Ascending aorta (tissue), 2 donors: Measurements from ENCODE around the gene CHCHD4. TPM values are rescaled to one million over a fixed set of nuclear protein-coding genes. Genes with fewer than 3 reads are reported as not detected.
"Not testable (repeated sequence)": the region's sequence is repeated elsewhere in the genome, so short reads cannot be mapped to it uniquely, and the experiment has no call there.

Experiments used
- DNase-seq, 2 donors: peaks; one replicate each; pipeline ENCODE4 v3.0.0-alpha.2; 2019; ENCODE audit warnings: low spot score in 2 of 2
- H3K27ac ChIP-seq, 2 donors: fragments of 200-600 bp; sonication (generic); one replicate each; pipeline ENCODE4 v1.5.1; 2016 to 2017; ENCODE audit warnings: mild to moderate bottlenecking in 1 of 2
- H3K27me3 ChIP-seq: fragments of 200-600 bp; sonication (generic); one replicate; pipeline ENCODE4 v1.5.1; 2017
- H3K36me3 ChIP-seq, 2 donors: fragments of 200-600 bp; sonication (generic); one replicate each; pipeline ENCODE4 v1.5.1; 2016
- H3K4me1 ChIP-seq, 2 donors: fragments of 200-600 bp; sonication (generic); one replicate each; pipeline ENCODE4 v1.5.1; 2016 to 2017; ENCODE audit warnings: mild to moderate bottlenecking in 1 of 2
- H3K4me3 ChIP-seq, 2 donors: fragments of 200-600 bp; sonication (generic); one replicate each; pipeline ENCODE4 v1.5.1; 2016 to 2017; ENCODE audit warnings: mild to moderate bottlenecking in 1 of 2
- H3K9me3 ChIP-seq, 2 donors: fragments of 200-600 bp; sonication (generic); one replicate each; pipeline ENCODE4 v1.5.1; 2016
- CTCF ChIP-seq, 3 experiments: fragments of 200-600 bp in 2 of 3; fragments of 450-650 bp in 1 of 3; sonication (generic) in 2 of 3; IDR thresholded peaks; one replicate each; pipeline ENCODE4 v1.5.1; 2016 to 2019; ENCODE audit warnings: antibody characterized with exemption in 3 of 3, mild to moderate bottlenecking in 1 of 3, moderate library complexity in 1 of 3
- intact Hi-C: fragments of 100-400 bp; cut with DNase I; formaldehyde crosslinking; loops from one replicate; pipeline ENCODE4 v1.15.1; 2023
- total RNA-seq: library from RNA; depleted of rRNA; stranded (reverse); fragments of >200 nt; gene quantifications from one replicate; pipeline ENCODE4 v1.1.0, GENCODE V29; 2016

Gene CHCHD4
- total RNA-seq, 1 donor from 2014 or later, result 1.9 TPM

- Histone ChIP-seq H3K27ac (no peak overlapping the region), H3K9me3 (no peaks in the 10 kb centered on the region), H3K36me3 (no peaks in the 10 kb centered on the region), H3K4me3 (no peak overlapping the region), H3K4me1 (no peaks in the 10 kb centered on the region), H3K27me3 (no peaks in the 10 kb centered on the region)
- no peak for TF ChIP-seq CTCF (IDR thresholded peaks at IDR 0.05)
- intact Hi-C loops, result no loop called here
- no peak for DNase-seq
These were observed 42.5 kb downstream of the CHCHD4 start for GRCh38 chr3:14082108-14082657.

GRCh38 chr3:14077310-14077709, 47.4 kb downstream of the CHCHD4 start:
- Histone ChIP-seq H3K4me1 (no peaks in the 10 kb centered on the region), H3K36me3 (no peaks in the 10 kb centered on the region), H3K27ac (no peak overlapping the region), H3K27me3 (no peaks in the 10 kb centered on the region), H3K4me3 (no peak overlapping the region), H3K9me3 (no peaks in the 10 kb centered on the region)
- no peak for DNase-seq
- TF ChIP-seq CTCF (IDR thresholded peaks at IDR 0.05), result no peak
- intact Hi-C loops, result no loop called here

GRCh38 chr3:14075233-14075632, 49.4 kb downstream of the CHCHD4 start:
- intact Hi-C loops, H3K4me3 ChIP-seq, H3K9me3 ChIP-seq, DNase-seq, H3K4me1 ChIP-seq, H3K36me3 ChIP-seq, H3K27me3 ChIP-seq, H3K27ac ChIP-seq: not testable (repeated sequence)

GRCh38 chr3:14064910-14065309, 59.8 kb downstream of the CHCHD4 start:
- Histone ChIP-seq H3K4me3 (no peak overlapping the region), H3K36me3 (no peaks in the 10 kb centered on the region), H3K4me1 (no peaks in the 10 kb centered on the region), H3K27ac (no peak overlapping the region), H3K9me3 (no peaks in the 10 kb centered on the region), H3K27me3 (no peaks in the 10 kb centered on the region)
- intact Hi-C loops, result no loop called here
- TF ChIP-seq CTCF (IDR thresholded peaks at IDR 0.05), result no peak
- no peak for DNase-seq

- no peak for TF ChIP-seq CTCF (IDR thresholded peaks at IDR 0.05)
- intact Hi-C loops, result no loop called here
- Histone ChIP-seq H3K9me3 (no peaks in the 10 kb centered on the region), H3K4me1 (no peaks in the 10 kb centered on the region), H3K27me3 (no peaks in the 10 kb centered on the region), H3K4me3 (no peak overlapping the region), H3K36me3 (no peaks in the 10 kb centered on the region), H3K27ac (no peak overlapping the region)
- DNase-seq, result no peak
These were observed 61.5 kb downstream of the CHCHD4 start for GRCh38 chr3:14063152-14063551.

Other genes starting within 250 kb of the CHCHD4 start
- gene WNT7A, start 244.8 kb downstream of the CHCHD4 start, total RNA-seq, result not detected
- gene TMEM43, start 182 bp upstream of the CHCHD4 start, total RNA-seq, result 166 TPM
- gene XPC, start 53.7 kb upstream of the CHCHD4 start, total RNA-seq, result 48.9 TPM
- 3.9 TPM for gene LSM3, start 53.9 kb upstream of the CHCHD4 start, total RNA-seq